GM19395 (cell line): ENCODE data around the gene NSUN2.

Experiments
- ATAC-seq: cut with Tn5 transposase; IDR thresholded peaks from one replicate; pipeline ENCODE4 v1.9.1; 2021; ENCODE audit warnings: mild to moderate bottlenecking, moderate library complexity; ENCODE audit not compliant: unreplicated experiment

NSUN2 gene

DNA sequence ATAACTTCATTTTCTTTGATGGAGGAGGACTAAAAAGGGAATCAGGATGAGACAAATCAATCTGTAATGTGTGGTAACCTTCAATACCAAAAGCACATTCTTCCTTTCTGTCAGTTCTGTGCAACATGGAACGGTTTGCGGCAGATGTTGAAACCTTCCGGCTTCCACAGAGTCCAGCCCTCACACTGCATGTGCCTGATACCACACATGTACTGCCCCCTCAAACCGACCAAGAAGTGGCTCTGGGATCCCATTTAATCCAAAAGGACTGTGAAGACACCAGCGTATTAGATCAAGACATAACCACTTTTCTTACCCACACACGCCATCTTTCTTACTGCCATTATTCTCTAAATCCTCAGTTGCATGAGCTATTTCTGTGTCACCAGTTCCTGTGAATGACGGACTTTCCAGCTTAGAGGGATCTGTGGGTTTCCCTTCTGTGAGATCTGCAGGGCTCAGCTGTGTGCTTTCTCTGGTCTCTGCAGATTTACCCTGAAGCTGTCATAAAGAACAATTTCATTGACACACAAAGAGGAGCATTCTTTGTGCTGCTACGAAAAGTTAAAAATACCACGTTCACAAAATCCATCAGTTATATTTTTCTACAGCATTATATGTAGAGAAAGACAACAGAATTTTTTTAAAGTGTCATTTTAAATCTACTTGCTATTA, 25.8 kb downstream of the NSUN2 start:
- no peak for ATAC-seq

- ATAC-seq: no peak
These were observed 27.9 kb downstream of the NSUN2 start for GRCh38 chr5:6604946-6605345.

DNA sequence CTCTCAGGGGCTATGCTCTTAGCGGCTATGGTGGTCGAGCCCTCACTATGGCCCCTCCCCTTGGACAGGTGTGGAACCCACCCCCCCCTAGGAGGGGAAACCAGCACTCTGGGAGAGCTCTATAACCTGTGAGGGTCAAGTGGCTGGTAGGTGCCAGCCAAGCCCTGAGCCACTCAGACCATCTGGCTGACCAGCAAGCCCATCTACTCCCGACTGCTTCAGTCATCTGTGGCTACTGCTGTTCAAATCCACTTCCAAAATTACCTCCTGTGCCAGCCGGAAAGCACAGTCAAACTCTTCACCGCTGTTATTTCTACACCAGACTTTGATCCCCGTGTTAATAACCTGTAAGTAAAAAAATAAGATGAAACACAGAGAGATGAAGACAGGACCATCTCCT, 28.5 kb downstream of the NSUN2 start:
- ATAC-seq: no peak

GRCh38 chr5:6603643-6604042, 29.2 kb downstream of the NSUN2 start:
- ATAC-seq: no peak

DNA sequence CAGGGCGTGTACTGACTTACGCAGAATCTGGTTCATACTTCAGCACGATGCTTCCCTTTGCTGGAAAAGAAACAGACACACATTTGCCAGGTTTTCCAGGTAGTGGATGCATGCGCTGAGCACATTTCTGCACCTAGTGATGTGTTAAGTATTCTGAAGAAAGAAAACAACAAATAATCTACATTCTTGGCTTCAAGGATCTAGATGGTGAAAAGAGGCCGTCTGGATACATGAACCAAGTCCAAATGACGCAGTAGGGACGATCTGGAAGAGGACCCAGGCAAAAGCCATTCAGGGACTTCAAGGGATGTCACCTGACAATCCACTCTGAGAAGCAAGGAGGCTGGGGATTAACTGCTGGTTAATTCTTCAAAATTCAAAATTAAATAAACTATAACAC, 30.4 kb downstream of the NSUN2 start:
- ATAC-seq: no peak

GRCh38 chr5:6601816-6602215, 31.0 kb downstream of the NSUN2 start:
- no peak for ATAC-seq

- ATAC-seq: no peak
These were observed 31.6 kb downstream of the NSUN2 start for GRCh38 chr5:6601271-6601670.

DNA sequence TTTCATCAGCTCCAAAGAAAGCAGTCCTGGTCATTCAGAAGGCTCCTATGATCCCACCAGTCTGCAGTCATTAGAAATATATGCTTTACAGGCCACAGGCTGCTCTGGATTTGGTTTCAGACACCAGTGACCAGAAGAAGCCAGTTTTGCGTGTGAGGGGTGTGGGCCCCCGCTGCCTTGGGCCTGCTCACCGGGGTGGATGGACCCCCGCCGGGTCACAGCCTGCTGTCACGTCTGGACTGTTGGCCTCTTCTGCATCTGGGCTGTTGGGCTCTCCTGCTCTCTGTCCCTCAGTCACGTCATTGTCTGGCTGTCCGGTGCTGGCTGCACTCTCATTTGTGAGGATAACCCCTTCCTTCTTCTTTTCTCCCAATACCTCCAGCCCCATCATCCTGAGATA, 33.1 kb downstream of the NSUN2 start:
- no peak for ATAC-seq

DNA sequence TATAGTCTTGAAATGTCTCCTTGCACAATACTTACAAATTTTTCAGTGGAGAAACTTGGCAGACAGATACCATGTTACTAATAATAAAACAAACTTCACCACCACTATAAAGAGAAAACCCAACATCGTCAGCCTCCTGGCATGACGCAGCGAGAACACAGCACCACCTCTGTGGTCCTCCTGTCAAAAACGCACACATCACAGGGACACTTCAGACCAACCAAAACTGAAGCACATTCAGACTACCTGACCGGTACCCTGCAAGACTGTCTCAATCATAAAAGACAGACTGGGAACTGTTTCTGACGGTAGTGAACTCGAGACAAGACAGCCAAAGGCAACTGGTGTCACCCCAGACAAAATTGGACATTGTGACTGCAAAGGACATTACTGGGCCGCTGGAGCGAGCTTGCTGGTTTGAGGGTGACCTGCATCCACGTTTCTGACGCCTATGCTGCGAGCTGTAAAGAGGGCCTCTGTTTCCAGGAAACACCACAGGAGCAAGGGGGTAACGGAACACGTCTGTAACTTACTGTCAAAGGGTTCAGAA, 34.4 kb downstream of the NSUN2 start:
- no peak for ATAC-seq

DNA sequence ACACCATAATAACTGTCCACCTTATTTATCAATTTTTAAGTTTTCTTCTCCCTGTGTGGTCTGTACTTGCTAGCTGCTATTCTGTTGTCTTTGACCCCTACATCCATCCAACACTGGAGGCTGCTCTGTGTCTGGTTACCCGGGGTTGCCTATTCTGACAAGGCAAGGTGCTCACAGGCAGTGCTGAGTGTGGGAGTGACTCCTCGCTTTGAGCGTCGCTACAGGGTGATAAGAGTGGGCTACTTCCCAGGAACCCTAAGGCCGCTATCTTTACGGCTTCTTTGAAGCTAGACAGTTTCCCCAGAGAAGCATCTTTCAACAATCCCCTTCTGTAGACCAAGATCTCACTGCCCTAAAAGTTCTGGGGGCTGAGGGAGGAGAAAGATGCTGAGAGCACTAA, 35.3 kb downstream of the NSUN2 start:
- no peak for ATAC-seq

DNA sequence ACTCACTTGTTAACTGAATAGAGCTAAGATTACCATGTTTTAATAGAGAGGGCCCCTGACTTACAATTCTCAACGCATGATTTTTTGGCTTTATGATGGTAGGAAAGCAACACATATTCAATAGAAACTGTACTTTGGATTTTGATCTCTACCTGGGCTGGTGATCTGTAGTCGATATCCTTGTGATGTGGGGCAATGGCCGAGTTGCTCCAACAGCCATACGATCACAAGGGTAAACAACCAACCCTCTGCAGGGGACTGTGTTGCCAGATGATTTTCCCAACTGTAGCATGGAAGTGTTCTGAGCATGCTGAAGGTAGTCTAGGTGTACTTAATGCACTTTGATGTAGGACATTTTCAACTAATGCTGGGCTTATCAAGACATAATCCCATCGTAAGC, 36.5 kb downstream of the NSUN2 start:
- no peak for ATAC-seq

DNA sequence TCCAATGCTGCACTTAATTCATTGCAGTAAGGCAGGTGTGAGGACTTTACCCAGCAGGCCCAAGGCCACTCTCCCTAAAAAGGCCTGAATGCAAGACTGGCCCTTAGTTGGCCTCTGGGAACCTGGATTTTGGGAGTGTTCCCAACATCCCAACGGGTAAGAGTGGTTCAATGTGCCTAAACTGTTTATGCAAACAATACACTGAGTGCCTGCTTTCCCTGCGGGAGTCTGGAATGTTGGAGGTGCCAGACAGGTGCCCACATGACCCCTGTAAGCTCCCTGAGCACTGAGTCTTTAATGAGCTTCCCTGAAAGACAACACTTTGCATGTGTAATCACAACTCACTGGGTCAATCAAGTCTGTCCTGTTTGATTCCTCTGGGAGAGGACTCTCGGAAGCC, 37.4 kb downstream of the NSUN2 start:
- no peak for ATAC-seq

- no peak for ATAC-seq
These were observed 38.8 kb downstream of the NSUN2 start for GRCh38 chr5:6594066-6594465.

DNA sequence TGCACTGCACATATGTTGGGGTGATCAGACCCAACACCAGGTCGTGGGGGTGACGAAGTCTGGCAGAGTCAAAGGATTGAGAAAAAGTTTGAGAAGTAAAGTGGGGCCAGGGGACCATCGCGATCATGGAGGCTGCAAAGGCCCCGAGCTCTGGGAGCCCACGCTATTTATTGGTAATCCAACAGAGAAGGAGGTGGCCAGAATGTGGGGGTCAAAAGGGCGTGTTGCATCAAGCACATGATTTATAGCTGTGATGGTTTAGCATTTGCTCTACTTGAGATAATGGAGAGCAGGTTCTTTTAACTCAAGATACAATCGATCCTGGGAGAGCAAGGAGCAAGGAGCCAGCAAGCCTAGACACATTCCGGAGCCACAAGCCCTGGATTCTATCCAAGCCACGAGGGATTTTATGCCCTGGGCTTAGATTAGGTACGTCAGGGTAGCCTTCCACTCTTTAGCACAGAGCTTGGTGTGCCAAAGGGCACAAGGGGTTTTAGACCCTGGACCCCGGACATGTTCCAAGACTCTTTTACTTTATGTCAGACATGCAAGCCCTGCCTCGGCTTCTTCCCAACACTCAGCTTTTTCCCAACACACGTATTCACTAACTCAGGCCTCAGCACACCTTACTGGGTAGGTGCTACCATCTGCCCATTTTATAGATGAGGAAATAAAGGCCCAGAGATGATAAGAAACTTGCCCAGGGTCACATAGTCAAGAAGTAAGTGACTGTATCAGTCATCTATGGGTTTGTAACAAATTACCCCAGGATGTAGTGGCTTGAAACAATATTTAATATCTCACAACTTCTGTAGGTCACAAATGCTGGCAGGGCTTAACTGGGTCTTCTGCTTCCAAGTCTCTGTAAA, 39.5 kb downstream of the NSUN2 start:
- ATAC-seq: no peak

- no peak for ATAC-seq
These were observed 40.2 kb downstream of the NSUN2 start for GRCh38 chr5:6592601-6593000.

DNA sequence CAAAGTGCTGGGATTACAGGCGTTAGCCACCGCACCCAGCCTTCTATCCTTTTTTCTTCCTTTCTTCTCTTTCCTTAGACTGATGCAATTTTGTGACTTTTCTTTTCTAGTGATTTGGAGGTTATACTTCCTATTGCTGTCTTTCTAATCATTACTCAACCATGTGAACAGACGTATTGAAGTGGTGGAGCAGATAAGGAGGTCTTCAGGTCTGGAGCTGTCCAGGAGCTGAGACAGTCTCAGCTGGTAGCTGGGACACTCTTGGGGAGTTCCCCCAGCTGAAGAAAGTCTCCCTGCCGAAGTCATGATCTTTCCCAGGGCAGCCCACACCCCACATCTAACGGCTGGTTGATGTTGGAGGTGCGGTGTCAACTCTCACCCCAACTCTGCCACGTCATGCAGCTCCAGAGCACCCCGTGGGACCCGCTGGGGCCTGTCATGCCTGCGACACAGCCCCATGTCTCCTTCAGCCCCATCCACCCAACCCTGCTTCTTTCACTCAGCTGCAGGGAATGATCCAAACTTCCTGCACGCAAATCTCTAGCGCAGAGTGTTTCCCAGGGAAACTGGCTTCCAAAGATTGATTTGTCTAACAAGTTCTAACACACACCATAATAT, 41.1 kb downstream of the NSUN2 start:
- no peak for ATAC-seq

GRCh38 chr5:6590581-6590980, 42.3 kb downstream of the NSUN2 start:
- no peak for ATAC-seq

GRCh38 chr5:6587171-6587570, 45.7 kb downstream of the NSUN2 start:
- ATAC-seq: no peak

DNA sequence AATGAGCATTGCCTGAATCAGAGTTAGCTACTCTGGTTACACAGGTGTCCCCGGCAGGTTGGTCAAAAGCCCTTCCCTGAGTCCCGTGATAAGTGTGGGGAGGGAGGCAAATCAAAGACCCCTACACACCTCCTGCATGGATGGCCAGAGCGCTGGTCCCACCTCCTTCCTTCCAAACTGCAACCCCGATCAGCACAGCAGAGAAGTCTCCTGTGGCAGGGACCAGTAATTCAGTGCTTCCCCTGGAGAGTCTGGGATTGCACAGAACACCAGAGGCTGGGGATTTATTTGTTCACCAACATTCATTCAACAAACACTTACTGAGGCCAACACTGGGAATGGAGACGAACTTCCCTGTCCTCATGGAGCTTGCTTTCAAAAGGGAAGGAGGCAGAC, 46.2 kb downstream of the NSUN2 start:
- no peak for ATAC-seq

DNA sequence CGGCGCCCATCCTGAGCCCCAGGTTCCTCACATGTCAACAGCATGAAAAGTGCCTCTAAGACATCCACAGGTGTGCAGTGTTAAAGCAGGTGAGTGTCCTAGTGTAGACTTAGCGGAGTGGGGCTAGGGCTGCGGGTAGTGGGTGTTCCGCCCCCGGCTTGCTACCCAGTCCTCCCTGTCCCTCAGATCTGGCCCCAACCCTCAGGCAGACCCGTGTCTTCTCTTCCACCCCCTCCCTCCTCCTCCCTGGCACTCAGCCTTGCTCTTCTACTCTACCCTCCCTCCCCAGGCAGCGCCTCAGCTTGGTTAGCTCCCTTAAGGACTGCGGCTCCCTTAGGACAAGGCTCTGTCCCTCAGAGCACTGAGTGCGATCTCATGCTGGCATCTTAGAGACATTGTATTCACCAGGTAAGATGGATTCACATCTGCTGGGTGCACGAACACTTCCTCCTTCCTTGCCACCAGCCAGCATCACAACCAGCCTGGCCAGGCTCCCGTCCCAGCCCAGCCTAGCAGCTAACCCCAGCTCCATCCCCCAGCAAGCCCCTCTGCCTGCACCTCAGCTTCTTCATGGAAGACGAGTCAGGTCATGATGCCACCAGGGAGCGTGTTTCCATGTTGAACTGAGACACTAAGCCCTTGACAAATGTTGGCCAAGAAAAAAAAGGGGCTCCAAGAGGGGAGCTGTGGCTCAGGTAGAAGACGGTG, 46.8 kb downstream of the NSUN2 start:
- ATAC-seq: no peak

GRCh38 chr5:6585168-6585567, 47.7 kb downstream of the NSUN2 start:
- ATAC-seq: no peak
